Esophagus squamous epithelium (tissue), 4 donors: ENCODE measurements around the gene KRTDAP.

Experiments
- POLR2A ChIP-seq, 4 donors: fragments of 450-650 bp; IDR thresholded peaks; one replicate each; pipeline ENCODE4 v1.6.1; 2017; ENCODE audit warnings: antibody characterized with exemption in 4 of 4, mild to moderate bottlenecking in 4 of 4, moderate library complexity in 3 of 4
- TF ChIP-seq, protein P1 (sequence below), 6 experiments: fragments of 450-650 bp in 4 of 6; fragments of 200-600 bp in 2 of 6; sonication (generic) in 2 of 6; IDR thresholded peaks; one replicate each; pipeline ENCODE4 v1.5.1; 2016 to 2019; ENCODE audit warnings: antibody characterized with exemption in 6 of 6, mild to moderate bottlenecking in 4 of 6, moderate library complexity in 4 of 6

DNA sequence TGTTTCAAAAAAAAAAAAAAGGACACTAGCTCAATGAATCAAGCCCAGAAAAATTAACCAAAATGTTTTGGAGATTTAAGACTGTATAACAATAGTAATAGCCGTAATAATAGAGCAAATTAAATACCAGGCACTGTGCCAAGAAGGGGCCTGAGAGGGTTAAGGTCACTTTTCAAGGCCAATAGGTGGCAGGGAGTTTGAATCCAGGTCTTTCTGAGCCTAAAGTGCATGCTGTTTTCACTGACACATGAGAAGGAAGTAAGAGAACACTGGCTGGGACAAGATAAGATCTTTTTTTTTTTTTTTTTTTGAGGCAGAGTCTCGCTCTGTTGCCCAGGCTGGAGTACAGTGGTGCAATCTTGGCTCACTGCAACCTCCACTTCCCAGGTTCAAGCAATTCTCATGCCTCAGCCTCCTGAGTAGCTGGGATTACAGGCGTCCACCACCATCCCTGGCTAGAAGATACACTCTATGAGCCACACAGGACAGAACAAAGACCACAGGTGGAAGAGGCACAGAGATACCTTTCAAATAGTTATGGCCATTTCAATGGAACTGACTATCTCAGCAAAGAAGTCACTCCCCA is 34.6 kb downstream of the KRTDAP start:
- TF ChIP-seq, protein P1, sequence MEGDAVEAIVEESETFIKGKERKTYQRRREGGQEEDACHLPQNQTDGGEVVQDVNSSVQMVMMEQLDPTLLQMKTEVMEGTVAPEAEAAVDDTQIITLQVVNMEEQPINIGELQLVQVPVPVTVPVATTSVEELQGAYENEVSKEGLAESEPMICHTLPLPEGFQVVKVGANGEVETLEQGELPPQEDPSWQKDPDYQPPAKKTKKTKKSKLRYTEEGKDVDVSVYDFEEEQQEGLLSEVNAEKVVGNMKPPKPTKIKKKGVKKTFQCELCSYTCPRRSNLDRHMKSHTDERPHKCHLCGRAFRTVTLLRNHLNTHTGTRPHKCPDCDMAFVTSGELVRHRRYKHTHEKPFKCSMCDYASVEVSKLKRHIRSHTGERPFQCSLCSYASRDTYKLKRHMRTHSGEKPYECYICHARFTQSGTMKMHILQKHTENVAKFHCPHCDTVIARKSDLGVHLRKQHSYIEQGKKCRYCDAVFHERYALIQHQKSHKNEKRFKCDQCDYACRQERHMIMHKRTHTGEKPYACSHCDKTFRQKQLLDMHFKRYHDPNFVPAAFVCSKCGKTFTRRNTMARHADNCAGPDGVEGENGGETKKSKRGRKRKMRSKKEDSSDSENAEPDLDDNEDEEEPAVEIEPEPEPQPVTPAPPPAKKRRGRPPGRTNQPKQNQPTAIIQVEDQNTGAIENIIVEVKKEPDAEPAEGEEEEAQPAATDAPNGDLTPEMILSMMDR (IDR thresholded peaks at IDR 0.05): no peak
- no peak for TF ChIP-seq POLR2A (IDR thresholded peaks at IDR 0.05)
